ENCODE data around the gene ALDH18A1. TPM values are rescaled to one million over a fixed set of nuclear protein-coding genes. Genes with fewer than 3 reads are reported as not detected.

Gene ALDH18A1
- total RNA-seq, 1 experiment from 2014 or later: 114 TPM

- H3K79me2 ChIP-seq (ENCODE audit: insufficient read depth, low read length): no peaks in the 10 kb centered on the region
- H4K5ac ChIP-seq (ENCODE audit: insufficient read length, low read depth, low read length): no peak overlapping the region
- H3K27ac Mint-ChIP-seq: 0 out of 7 replicates have a peak overlapping the region, but pooled peaks of 1 of the 3 experiments have one; percentile 4
- no peak overlapping the region for H2BK15ac ChIP-seq (ENCODE audit: low read depth, low read length)
- no peak overlapping the region for H3K4me2 ChIP-seq (ENCODE audit: insufficient read depth, insufficient read length, low read length)
- H3T11ph ChIP-seq (ENCODE audit: low read length): no peak overlapping the region
- H3K18ac ChIP-seq (ENCODE audit: insufficient read length, low read depth, low read length): no peak overlapping the region
- no CpG with 5 or more reads among the region's 7 CpGs for WGBS (ENCODE audit: extremely low coverage, insufficient read length, low lambda C conversion rate)
- H3K36me3 Mint-ChIP-seq (ENCODE audit: insufficient read depth in 1 of 3, low read depth in 3 of 3): no peaks in the 10 kb centered on the region
- H3K4ac ChIP-seq (ENCODE audit: low read depth, low read length): no peak overlapping the region
- no peak overlapping the region for H2BK120ac ChIP-seq (ENCODE audit: low read depth, low read length, poor library complexity, severe bottlenecking)
- H2AFZ ChIP-seq (ENCODE audit: low read length): no peak overlapping the region
- H2BK20ac ChIP-seq (ENCODE audit: low read depth, low read length, poor library complexity, severe bottlenecking): no peak overlapping the region
- H3K4me3 Mint-ChIP-seq: no peak overlapping the region
- no peak overlapping the region for H4K8ac ChIP-seq (replicated peaks; ENCODE audit: insufficient read length, low read depth, low read length)
- no peak overlapping the region for H2BK12ac ChIP-seq (ENCODE audit: insufficient read length, low read depth, low read length)
- H4K91ac ChIP-seq (ENCODE audit: insufficient read length, low read depth, low read length): no peak overlapping the region
- no peak overlapping the region for H2BK5ac ChIP-seq (ENCODE audit: insufficient read length, low read length)
- peaks cover 1% of the 10 kb centered on the region for H3K27me3 Mint-ChIP-seq (ENCODE audit: low read depth)
- H3K9me3 Mint-ChIP-seq: 0 out of 5 replicates have a peak, but pooled peaks cover 0 to 2% of the 10 kb centered on the region in 2 experiments
- no peaks in the 10 kb centered on the region for H3K79me1 ChIP-seq (ENCODE audit: insufficient read depth, low read depth, low read length, poor library complexity, severe bottlenecking)
- peaks cover 2 to 10% of the 10 kb centered on the region in 2 experiments; a peak in 3 of 4 replicates for H3K4me1 Mint-ChIP-seq
- TF ChIP-seq CTCF (conservative IDR thresholded peaks at IDR 0.05): no peak
- no peak overlapping the region for H2AK5ac ChIP-seq (ENCODE audit: insufficient read length, low read length)
- H4K20me1 ChIP-seq (ENCODE audit: control insufficient read depth, insufficient read depth, insufficient read length): no peaks in the 10 kb centered on the region
- H3K14ac ChIP-seq (ENCODE audit: insufficient read depth, low read length): no peak overlapping the region
- no peak overlapping the region for H3K27ac ChIP-seq (ENCODE audit: insufficient read length, low read depth, low read length)
- no peak overlapping the region for H3K23ac ChIP-seq (ENCODE audit: insufficient read length, low read depth, low read length)
- H3K27me3 ChIP-seq (ENCODE audit: insufficient read depth, low read length): no peaks in the 10 kb centered on the region
- no peak for DNase-seq
- H3K9ac ChIP-seq (ENCODE audit: extremely low read depth, insufficient read length, low read length): no peak overlapping the region
- H3K56ac ChIP-seq (ENCODE audit: insufficient read length, low read depth, low read length): no peak overlapping the region
- peaks cover 2% of the 10 kb centered on the region; the same call in 1 of the 2 replicates for H3K4me1 ChIP-seq (ENCODE audit: insufficient read depth, low read length)
- no peaks in the 10 kb centered on the region for H3K9me3 ChIP-seq (ENCODE audit: control insufficient read depth, low read depth, low read length)
- peaks cover 7% of the 10 kb centered on the region for H3K23me2 ChIP-seq (ENCODE audit: insufficient read length, low read depth, low read length, poor library complexity, severe bottlenecking)
Observed at GRCh38 chr10:95565336-95565735, 91.2 kb downstream of the ALDH18A1 start.

Measured in H9 (cell line).